OCI-LY3 (cell line): ENCODE results near the gene R3HCC1L.

Experiments used
- H2AFZ ChIP-seq: fragments of 200-600, 300-600 bp; shearing (Covaris generic); 2 replicates; pipeline ENCODE4 v1.6.0; 2014; ENCODE audit warnings: antibody characterized with exemption, low read depth, low read length
- H3K27ac ChIP-seq: fragments of 200-600, 300-600 bp; sonication (generic); 2 replicates; pipeline ENCODE4 v1.5.1; 2014; ENCODE audit warnings: mild to moderate bottlenecking, low read length, moderate library complexity, mixed read lengths
- H3K27me3 ChIP-seq: fragments of 200-600, 300-600 bp; sonication (generic); 2 replicates; pipeline ENCODE4 v1.6.1; 2014; ENCODE audit warnings: low read depth, low read length, mixed read lengths
- H3K36me3 ChIP-seq: fragments of 200-600, 300-600 bp; sonication (generic); replicated peaks from 2 replicates; pipeline ENCODE3; 2014; ENCODE audit warnings: low read depth, low read length, mixed read lengths
- H3K4me1 ChIP-seq: fragments of 300-600, 200-600 bp; sonication (generic); 2 replicates; pipeline ENCODE4 v1.6.1; 2014; ENCODE audit warnings: low read length, mixed read lengths
- H3K4me2 ChIP-seq: fragments of 200-600, 300-600 bp; sonication (generic); 2 replicates; pipeline ENCODE4 v1.6.1; 2014; ENCODE audit warnings: low read length, mixed read lengths
- H3K4me3 ChIP-seq: fragments of 300-600, 200-600 bp; sonication (generic); 2 replicates; pipeline ENCODE4 v1.5.1; 2014; ENCODE audit warnings: antibody characterized with exemption, mild to moderate bottlenecking, low read length, moderate library complexity
- H3K79me2 ChIP-seq: fragments of 300-600, 200-600 bp; shearing (Covaris generic); 2 replicates; pipeline ENCODE4 v1.6.1; 2014; ENCODE audit warnings: mild to moderate bottlenecking, low read length, mixed read lengths
- H3K9ac ChIP-seq: fragments of 300-600, 200-600 bp; shearing (Covaris generic); 2 replicates; pipeline ENCODE4 v1.6.0; 2014; ENCODE audit warnings: mild to moderate bottlenecking, low read length, moderate library complexity
- H3K9me3 ChIP-seq: fragments of 200-600, 300-600 bp; shearing (Covaris generic); 2 replicates; pipeline ENCODE4 v1.6.1; 2014; ENCODE audit warnings: low read length, mixed read lengths; ENCODE audit not compliant: insufficient read depth
- H4K20me1 ChIP-seq: fragments of 200-600, 300-600 bp; sonication (generic); 2 replicates; pipeline ENCODE4 v1.6.1; 2016; ENCODE audit warnings: low read length, mixed read lengths; ENCODE audit not compliant: insufficient read depth
- CTCF ChIP-seq: fragments of 200-600, 300-600 bp; sonication (generic); IDR thresholded peaks from 2 replicates; pipeline ENCODE4 v1.5.1; 2014; ENCODE audit warnings: antibody characterized with exemption, low read length, low read depth
- EZH2phosphoT487 ChIP-seq: fragments of 200-600 bp; shearing (Covaris generic); IDR thresholded peaks from 2 replicates; pipeline ENCODE4 v1.6.1; 2018; ENCODE audit warnings: antibody characterized with exemption, mixed run types, low read depth

R3HCC1L gene

GRCh38 chr10:98272656-98273055 is 138.2 kb downstream of the R3HCC1L start:
- Histone ChIP-seq H3K4me2 (no peak overlapping the region), H2AFZ (no peak overlapping the region), H3K4me1 (peaks cover 3% of the 10 kb centered on the region; the same call in 1 of the 2 replicates), H3K36me3 (no peaks in the 10 kb centered on the region), H3K27me3 (no peaks in the 10 kb centered on the region), H3K79me2 (no peaks in the 10 kb centered on the region), H3K9me3 (no peaks in the 10 kb centered on the region), H3K4me3 (no peak overlapping the region), H3K9ac (no peak overlapping the region), H4K20me1 (no peaks in the 10 kb centered on the region), H3K27ac (no peak overlapping the region)
- TF ChIP-seq CTCF, result no peak
- TF ChIP-seq EZH2phosphoT487, result no peak

GRCh38 chr10:98273057-98273850 is 138.8 kb downstream of the R3HCC1L start:
- Histone ChIP-seq H4K20me1 (no peaks in the 10 kb centered on the region), H3K79me2 (no peaks in the 10 kb centered on the region), H3K4me1 (peaks cover 3% of the 10 kb centered on the region; the same call in 1 of the 2 replicates), H3K36me3 (no peaks in the 10 kb centered on the region), H3K9me3 (no peaks in the 10 kb centered on the region), H3K4me3 (no peak overlapping the region), H3K27ac (no peak overlapping the region), H3K9ac (no peak overlapping the region), H3K27me3 (no peaks in the 10 kb centered on the region), H2AFZ (no peak overlapping the region), H3K4me2 (no peak overlapping the region)
- no peak for TF ChIP-seq EZH2phosphoT487
- TF ChIP-seq CTCF, result no peak

GRCh38 chr10:98274562-98274961 is 140.1 kb downstream of the R3HCC1L start:
- no peaks in the 10 kb centered on the region for H3K27me3 ChIP-seq
- no peak overlapping the region for H3K9ac ChIP-seq
- no peak overlapping the region for H3K4me3 ChIP-seq
- TF ChIP-seq EZH2phosphoT487, result no peak
- TF ChIP-seq CTCF, result no peak
- no peaks in the 10 kb centered on the region for H3K9me3 ChIP-seq
- H2AFZ ChIP-seq, result no peak overlapping the region
- no peak overlapping the region for H3K27ac ChIP-seq
- H3K36me3 ChIP-seq, result no peaks in the 10 kb centered on the region
- H3K4me2 ChIP-seq, result no peak overlapping the region
- H4K20me1 ChIP-seq, result no peaks in the 10 kb centered on the region
- no peaks in the 10 kb centered on the region for H3K4me1 ChIP-seq
- H3K79me2 ChIP-seq, result no peaks in the 10 kb centered on the region

GRCh38 chr10:98276311-98276710 is 141.9 kb downstream of the R3HCC1L start:
- no peaks in the 10 kb centered on the region for H3K36me3 ChIP-seq
- H3K27me3 ChIP-seq, result no peaks in the 10 kb centered on the region; the same call in 1 of the 2 replicates
- no peaks in the 10 kb centered on the region for H3K79me2 ChIP-seq
- H3K4me1 ChIP-seq, result no peaks in the 10 kb centered on the region
- no peak overlapping the region for H3K4me2 ChIP-seq
- TF ChIP-seq EZH2phosphoT487 (no peak), CTCF (no peak)
- no peaks in the 10 kb centered on the region for H4K20me1 ChIP-seq
- no peaks in the 10 kb centered on the region for H3K9me3 ChIP-seq
- no peak overlapping the region for H3K4me3 ChIP-seq
- no peak overlapping the region for H2AFZ ChIP-seq
- H3K9ac ChIP-seq, result no peak overlapping the region
- no peak overlapping the region for H3K27ac ChIP-seq
